GM20000 (cell line): ENCODE results near the gene TMC2.
"Not testable (repeated sequence)": the region's sequence is repeated elsewhere in the genome, so short reads cannot be mapped to it uniquely, and the experiment has no call there.

Experiments
- DNase-seq: peaks from one replicate; pipeline ENCODE4 v3.0.0; 2012; ENCODE audit warnings: low spot score
- CTCF ChIP-seq: IDR thresholded peaks from 2 replicates; pipeline ENCODE4 v1.5.1; 2012; ENCODE audit warnings: mild to moderate bottlenecking, control low read depth; ENCODE audit errors: extremely low read depth, missing control alignments

TMC2 gene, protein sequence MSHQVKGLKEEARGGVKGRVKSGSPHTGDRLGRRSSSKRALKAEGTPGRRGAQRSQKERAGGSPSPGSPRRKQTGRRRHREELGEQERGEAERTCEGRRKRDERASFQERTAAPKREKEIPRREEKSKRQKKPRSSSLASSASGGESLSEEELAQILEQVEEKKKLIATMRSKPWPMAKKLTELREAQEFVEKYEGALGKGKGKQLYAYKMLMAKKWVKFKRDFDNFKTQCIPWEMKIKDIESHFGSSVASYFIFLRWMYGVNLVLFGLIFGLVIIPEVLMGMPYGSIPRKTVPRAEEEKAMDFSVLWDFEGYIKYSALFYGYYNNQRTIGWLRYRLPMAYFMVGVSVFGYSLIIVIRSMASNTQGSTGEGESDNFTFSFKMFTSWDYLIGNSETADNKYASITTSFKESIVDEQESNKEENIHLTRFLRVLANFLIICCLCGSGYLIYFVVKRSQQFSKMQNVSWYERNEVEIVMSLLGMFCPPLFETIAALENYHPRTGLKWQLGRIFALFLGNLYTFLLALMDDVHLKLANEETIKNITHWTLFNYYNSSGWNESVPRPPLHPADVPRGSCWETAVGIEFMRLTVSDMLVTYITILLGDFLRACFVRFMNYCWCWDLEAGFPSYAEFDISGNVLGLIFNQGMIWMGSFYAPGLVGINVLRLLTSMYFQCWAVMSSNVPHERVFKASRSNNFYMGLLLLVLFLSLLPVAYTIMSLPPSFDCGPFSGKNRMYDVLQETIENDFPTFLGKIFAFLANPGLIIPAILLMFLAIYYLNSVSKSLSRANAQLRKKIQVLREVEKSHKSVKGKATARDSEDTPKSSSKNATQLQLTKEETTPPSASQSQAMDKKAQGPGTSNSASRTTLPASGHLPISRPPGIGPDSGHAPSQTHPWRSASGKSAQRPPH

DNA sequence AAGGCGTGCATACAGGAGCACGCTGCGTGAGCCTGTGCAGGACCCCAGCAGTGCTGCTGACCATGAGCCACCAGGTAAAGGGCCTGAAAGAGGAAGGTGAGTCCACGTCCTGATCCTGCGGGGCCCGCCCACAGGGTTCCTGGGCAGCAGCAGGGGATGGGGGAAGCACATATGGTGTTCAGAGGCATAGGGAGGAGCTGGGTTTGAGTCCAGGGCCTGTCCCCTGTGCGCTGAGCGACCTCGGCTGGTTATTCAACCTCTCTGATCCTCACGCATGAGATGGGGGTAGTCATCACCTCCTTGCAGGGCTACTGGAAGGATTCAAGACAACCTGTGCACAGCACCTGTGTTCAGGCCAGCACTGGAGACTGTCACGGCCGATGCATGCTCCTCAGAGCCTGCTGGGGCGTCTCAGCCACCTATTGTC, at the start of gene TMC2:
Gene TMC2 (plus strand): TSS at position 14 of the 427 bp plus-strand sequence. CDS start 49 bp downstream, at position 63.
- TF ChIP-seq CTCF = no peak
- DNase-seq = no peak

DNA sequence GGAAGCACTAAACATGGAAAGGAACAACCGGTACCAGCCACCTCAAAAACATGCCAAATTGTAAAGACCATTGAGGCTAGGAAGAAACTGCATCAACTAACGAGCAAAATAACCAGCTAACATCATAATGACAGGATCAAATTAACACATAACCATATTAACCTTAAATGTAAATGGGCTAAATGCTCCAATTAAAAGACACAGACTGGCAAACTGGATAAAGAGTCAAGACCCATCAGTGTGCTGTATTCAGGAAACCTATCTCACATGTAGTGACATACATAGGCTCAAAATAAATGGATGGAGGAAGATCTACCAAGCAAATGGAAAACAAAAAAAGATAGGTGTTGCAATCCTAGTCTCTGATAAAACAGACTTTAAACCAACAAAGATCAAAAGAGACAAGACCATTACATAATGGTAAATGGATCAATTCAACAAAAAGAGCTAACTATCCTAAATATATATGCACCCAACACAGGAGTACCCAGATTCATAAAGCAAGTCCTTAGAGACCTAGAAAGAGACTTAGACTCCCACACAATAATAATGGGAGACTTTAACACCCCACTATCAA, 33.5 kb upstream of the TMC2 start:
- DNase-seq = not testable (repeated sequence)

- not testable (repeated sequence) for DNase-seq
These were observed 31.6 kb upstream of the TMC2 start for GRCh38 chr20:2504803-2505202.

DNA sequence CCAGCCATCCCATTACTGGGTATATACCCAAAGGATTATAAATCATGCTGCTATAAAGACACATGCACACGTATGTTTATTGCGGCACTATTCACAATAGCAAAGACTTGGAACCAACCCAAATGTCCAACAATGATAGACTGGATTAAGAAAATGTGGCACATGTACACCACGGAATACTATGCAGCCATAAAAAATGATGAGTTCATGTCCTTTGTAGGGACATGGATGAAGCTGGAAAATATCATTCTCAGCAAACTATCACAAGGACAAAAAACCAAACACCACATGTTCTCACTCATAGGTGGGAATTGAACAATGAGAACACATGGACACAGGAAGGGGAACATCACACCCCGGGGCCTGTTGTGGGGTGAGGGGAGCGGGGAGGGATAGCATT, 29.9 kb upstream of the TMC2 start:
- not testable (repeated sequence) for DNase-seq

GRCh38 chr20:2507464-2507863, 28.9 kb upstream of the TMC2 start:
- no peak for TF ChIP-seq CTCF

GRCh38 chr20:2507875-2508630, 28.3 kb upstream of the TMC2 start:
- TF ChIP-seq CTCF = no peak
- no peak for DNase-seq

More at GRCh38 chr20:2507464-2507863, 28.9 kb upstream of the TMC2 start:
- no peak for DNase-seq

DNA sequence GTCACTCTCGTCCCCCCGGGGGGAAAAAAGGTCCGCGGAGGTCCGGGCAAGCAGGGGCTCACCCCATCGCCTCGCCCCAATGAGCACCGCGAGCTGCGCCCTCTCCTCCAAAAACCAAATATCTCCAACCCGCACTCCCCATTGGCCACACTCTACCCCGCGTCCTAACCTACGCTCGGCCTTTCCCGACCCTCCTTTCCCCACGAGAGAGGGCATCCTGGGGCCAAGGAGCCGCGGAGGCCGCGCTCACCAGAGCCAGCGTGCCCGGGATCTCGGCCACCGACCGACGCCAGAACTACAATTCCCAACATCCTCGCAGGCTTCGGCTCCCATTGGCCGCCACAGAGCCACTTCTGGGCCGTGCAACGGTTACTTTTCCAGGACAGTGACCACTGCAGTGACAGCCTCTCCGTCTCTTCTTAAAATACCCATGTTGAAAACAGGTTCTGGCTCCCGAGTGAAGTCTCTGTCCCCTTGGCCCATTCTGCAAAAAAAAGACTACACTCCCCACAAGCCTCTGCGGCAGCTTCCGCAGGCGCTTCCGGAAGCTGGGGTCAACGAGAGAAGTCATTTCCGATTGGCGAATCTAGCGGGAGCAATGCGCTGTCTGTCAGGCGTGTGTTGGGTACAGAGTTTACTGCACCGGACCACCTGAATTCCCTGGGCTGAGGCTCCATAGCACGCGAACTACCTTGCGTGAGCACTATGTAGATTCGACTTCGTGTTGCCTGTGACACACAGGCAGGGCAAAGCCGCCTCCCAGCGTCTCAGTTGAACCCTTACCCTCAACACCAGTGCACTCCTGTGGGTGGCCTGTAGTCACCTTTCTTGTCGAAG, 27.5 kb upstream of the TMC2 start, which contains the start of gene ZNF343:
Gene ZNF343 (minus strand): TSS at position 285 of the 837 bp plus-strand sequence. CDS start 15,020 bp downstream, outside the sequence.
- peak; percentile 88 for DNase-seq

More for the DNA sequence above, 27.5 kb upstream of the TMC2 start, which contains the start of gene ZNF343:
- TF ChIP-seq CTCF = no peak
